ENCODE measurements around the gene HLA-A.

The HLA-A gene

DNA sequence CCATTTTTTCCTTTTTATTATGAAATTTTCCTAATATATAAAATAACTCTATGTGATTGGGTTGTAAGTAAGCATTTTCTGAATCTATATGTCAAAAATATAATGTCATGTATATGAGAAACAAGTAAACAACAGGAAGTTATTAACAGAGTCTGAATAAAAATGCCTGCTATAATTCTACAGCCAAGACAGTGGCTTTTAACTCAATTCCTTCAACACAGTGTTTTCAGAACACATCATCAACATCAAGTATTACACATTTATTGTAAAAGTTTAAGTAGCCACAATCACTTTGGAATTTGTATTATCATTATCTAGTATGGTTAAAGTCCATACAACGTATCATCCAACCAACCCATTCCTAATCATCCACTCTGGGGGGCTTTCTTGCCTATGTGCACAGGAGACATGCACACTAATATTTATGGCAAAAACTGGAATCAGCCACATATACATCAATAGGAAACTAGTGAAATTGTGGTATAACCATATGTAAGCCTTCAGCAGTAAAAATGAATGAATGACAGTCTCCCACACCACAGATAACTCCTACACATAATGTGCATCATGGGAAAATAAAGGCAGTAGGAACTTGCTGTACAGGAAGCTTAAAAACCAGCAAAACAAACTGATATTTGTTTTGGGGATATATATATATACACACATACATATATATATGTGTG lies 6.9 kb upstream of the HLA-A start:
- H3K27ac ChIP-seq = no peak overlapping the region
- no peak for TF ChIP-seq ZFX (IDR thresholded peaks at IDR 0.05; ENCODE audit: borderline replicate concordance)
- TF ChIP-seq, protein P1, sequence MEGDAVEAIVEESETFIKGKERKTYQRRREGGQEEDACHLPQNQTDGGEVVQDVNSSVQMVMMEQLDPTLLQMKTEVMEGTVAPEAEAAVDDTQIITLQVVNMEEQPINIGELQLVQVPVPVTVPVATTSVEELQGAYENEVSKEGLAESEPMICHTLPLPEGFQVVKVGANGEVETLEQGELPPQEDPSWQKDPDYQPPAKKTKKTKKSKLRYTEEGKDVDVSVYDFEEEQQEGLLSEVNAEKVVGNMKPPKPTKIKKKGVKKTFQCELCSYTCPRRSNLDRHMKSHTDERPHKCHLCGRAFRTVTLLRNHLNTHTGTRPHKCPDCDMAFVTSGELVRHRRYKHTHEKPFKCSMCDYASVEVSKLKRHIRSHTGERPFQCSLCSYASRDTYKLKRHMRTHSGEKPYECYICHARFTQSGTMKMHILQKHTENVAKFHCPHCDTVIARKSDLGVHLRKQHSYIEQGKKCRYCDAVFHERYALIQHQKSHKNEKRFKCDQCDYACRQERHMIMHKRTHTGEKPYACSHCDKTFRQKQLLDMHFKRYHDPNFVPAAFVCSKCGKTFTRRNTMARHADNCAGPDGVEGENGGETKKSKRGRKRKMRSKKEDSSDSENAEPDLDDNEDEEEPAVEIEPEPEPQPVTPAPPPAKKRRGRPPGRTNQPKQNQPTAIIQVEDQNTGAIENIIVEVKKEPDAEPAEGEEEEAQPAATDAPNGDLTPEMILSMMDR (IDR thresholded peaks at IDR 0.05) = no peak

DNA sequence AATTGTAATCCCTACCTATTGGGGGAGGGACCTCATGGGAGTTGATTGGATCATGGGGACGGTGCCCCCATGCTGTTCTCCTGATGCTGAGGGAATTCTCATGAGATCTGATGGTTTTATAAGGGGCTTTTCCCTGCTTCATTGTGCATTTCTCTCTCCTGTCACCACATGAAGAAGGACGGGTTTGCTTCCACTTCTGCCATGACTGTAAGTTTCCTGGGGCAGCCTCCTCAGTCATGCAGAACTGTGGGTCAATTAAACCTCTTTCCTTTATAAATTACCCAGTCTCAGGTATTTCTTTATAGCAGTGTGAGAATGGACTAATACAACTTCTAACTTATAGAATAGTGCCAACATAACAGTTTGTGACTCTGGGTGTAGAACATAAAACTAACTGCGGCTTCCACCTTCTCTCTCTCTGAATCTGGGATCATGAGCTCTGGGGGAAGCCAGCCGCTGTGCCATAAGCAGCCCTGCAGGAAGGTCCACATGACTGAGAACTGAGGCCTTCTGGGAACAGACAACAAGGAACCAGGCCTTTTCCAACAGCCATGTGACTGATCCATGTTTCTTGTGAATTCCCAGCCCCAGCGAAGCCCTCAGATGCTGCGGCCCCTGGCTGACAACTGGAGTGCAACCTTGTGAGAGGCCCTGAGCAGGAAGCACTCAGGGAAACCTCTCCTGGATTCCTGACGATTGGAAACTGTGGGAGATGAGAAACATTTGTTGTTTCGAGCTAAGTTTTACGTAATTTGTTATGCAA lies 3.4 kb upstream of the HLA-A start:
- no peak overlapping the region for H3K27ac ChIP-seq
- TF ChIP-seq, protein P1 (IDR thresholded peaks at IDR 0.05) = no peak
- TF ChIP-seq ZFX (IDR thresholded peaks at IDR 0.05; ENCODE audit: borderline replicate concordance) = no peak

DNA sequence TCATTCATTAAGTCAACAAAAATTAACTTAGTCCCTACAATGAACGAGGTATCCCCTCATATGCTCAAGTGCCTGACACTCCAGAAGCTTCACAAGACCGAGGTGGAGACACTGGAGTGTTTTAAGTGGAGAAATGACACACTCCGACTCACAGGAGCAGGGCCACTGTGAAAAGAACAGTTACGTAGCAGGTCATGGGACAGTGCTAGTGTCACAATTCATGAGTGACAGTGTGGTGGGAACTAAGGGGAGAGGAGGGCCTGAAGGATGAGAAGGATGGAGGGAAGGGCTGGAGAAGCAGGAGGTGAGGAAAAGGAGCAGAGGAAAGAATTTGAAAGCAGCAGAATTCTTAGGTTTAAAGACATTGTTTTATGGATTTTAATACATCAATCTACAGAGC lies 1.3 kb upstream of the HLA-A start:
- TF ChIP-seq, protein P1 (IDR thresholded peaks at IDR 0.05) = no peak
- no peak for TF ChIP-seq ZFX (IDR thresholded peaks at IDR 0.05; ENCODE audit: borderline replicate concordance)
- no peak overlapping the region for H3K27ac ChIP-seq

DNA sequence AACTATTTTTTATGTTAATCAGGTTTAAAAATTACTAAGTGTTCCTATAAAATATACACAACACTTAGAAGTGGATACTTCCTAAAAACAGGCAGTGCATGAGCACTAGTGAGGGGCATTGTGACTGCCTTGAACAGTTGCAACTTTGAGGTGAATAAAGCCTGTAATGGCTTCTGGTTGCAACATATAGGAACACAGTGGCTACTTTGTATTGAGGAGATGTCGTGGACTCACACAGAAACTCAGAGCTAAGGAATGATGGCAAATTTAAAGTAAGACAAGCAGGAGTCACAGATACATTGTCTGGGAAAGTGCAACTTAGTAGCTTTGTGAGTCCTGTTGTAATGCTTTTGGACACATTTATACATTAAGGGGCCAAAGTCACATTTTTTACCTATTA lies 861 bp upstream of the HLA-A start:
- H3K27ac ChIP-seq = no peak overlapping the region
- TF ChIP-seq, protein P1 (IDR thresholded peaks at IDR 0.05) = no peak
- no peak for TF ChIP-seq ZFX (IDR thresholded peaks at IDR 0.05; ENCODE audit: borderline replicate concordance)

DNA sequence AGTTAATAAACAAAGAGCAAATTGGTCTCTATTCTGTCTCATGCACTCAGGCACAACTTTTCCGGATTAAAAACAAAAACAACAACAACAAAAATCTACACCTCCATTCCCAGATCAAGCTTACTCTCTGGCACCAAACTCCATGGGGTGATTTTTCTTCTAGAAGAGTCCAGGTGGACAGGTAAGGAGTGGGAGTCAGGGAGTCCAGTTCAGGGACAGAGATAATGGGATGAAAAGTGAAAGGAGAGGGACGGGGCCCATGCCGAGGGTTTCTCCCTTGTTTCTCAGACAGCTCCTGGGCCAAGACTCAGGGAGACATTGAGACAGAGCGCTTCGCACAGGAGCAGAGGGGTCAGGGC lies 437 bp upstream of the HLA-A start:
- H3K27ac ChIP-seq = no peak overlapping the region
- no peak for TF ChIP-seq ZFX (IDR thresholded peaks at IDR 0.05; ENCODE audit: borderline replicate concordance)
- TF ChIP-seq, protein P1 (IDR thresholded peaks at IDR 0.05) = no peak

DNA sequence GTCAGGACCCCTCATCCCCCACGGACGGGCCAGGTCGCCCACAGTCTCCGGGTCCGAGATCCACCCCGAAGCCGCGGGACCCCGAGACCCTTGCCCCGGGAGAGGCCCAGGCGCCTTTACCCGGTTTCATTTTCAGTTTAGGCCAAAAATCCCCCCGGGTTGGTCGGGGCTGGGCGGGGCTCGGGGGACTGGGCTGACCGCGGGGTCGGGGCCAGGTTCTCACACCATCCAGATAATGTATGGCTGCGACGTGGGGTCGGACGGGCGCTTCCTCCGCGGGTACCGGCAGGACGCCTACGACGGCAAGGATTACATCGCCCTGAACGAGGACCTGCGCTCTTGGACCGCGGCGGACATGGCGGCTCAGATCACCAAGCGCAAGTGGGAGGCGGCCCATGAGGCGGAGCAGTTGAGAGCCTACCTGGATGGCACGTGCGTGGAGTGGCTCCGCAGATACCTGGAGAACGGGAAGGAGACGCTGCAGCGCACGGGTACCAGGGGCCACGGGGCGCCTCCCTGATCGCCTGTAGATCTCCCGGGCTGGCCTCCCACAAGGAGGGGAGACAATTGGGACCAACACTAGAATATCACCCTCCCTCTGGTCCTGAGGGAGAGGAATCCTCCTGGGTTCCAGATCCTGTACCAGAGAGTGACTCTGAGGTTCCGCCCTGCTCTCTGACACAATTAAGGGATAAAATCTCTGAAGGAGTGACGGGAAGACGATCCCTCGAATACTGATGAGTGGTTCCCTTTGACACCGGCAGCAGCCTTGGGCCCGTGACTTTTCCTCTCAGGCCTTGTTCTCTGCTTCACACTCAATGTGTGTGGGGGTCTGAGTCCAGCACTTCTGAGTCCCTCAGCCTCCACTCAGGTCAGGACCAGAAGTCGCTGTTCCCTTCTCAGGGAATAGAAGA lies 978 bp downstream of the HLA-A start:
- no peak overlapping the region for H3K27ac ChIP-seq
- TF ChIP-seq, protein P1 (IDR thresholded peaks at IDR 0.05) = no peak
- TF ChIP-seq ZFX (IDR thresholded peaks at IDR 0.05; ENCODE audit: borderline replicate concordance) = no peak

Measured in 22Rv1 (cell line).